ENCODE results near the gene OPN1LW. TPM values are rescaled to one million over a fixed set of nuclear protein-coding genes. Genes with fewer than 3 reads are reported as not detected.
"Not testable (repeated sequence)": the region's sequence is repeated elsewhere in the genome, so short reads cannot be mapped to it uniquely, and the experiment has no call there.

OPN1LW gene
- total and polyA plus RNA-seq, 3 experiments from 2014 or later, result not detected

DNA sequence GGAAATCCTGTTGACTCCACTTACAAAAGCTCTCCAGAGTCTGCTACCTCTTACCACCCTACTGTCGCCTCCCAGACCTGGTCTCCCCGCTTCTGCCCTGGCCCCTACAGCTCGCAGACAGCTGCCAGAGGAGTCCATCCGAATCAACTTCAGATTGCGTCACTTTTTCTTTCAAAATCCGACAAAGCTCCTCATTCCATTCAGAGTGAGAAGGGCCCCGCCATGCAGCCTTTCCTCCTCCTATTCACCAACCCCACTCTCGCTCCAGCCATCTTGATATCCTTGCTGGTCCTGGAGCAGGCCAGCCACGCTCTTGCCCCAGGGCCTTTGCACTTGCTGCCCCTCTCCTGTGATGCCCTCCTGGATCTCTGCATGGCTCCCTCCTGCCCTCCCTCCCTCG, 5.2 kb upstream of the OPN1LW start:
- no peak overlapping the region for H3K27ac ChIP-seq (ENCODE audit: low read depth, low read length)
- peaks cover 0 to 11% of the 10 kb centered on the region in 2 donors for H3K27me3 Mint-ChIP-seq
- CTCF ChIA-PET, result no interaction called here
- no peak for DNase-seq
- no peaks in the 10 kb centered on the region for H3K9me3 ChIP-seq (ENCODE audit: low read length)
- H3K4me3 ChIP-seq (ENCODE audit: low read length), result no peak overlapping the region
- peaks cover 0 to 2% (median 0%) of the 10 kb centered on the region in 3 donors for H3K36me3 Mint-ChIP-seq
- H3K36me3 ChIP-seq (ENCODE audit: insufficient read depth, low read length), result no peaks in the 10 kb centered on the region
- peaks cover 23% of the 10 kb centered on the region for H3K4me1 ChIP-seq (ENCODE audit: insufficient read depth, low read length)
- H3K4me3 Mint-ChIP-seq, result peak overlapping the region in 1 of 7 donors; percentile 19
- no peaks in the 10 kb centered on the region for H3K27me3 ChIP-seq (ENCODE audit: insufficient read depth, low read length, poor library complexity, severe bottlenecking)
- peaks cover 30 to 45% (median 35%) of the 10 kb centered on the region in 3 donors for H3K4me1 Mint-ChIP-seq
- POLR2A ChIA-PET, result no interaction called here
- H3K27ac Mint-ChIP-seq, result peak overlapping the region in 4 of 8 donors; percentile 17 to 75 (median 68)
- no peaks in the 10 kb centered on the region for H3K9me3 Mint-ChIP-seq

GRCh38 chrX:154140206-154140605, 3.8 kb upstream of the OPN1LW start:
- no peaks in the 10 kb centered on the region for H3K9me3 Mint-ChIP-seq
- CTCF ChIA-PET, result no interaction called here
- POLR2A ChIA-PET, result no interaction called here

GRCh38 chrX:154140742-154141141, 3.3 kb upstream of the OPN1LW start:
- no peak for DNase-seq
- H3K9me3 ChIP-seq (ENCODE audit: low read length), result no peaks in the 10 kb centered on the region
- H3K4me3 Mint-ChIP-seq, result no peak overlapping the region
- H3K4me3 ChIP-seq (ENCODE audit: low read length), result no peak overlapping the region
- H3K27ac ChIP-seq (ENCODE audit: low read depth, low read length), result no peak overlapping the region
- CTCF ChIA-PET, result no interaction called here
- H3K4me1 ChIP-seq (ENCODE audit: insufficient read depth, low read length), result peaks cover 14% of the 10 kb centered on the region
- H3K36me3 ChIP-seq (ENCODE audit: insufficient read depth, low read length), result no peaks in the 10 kb centered on the region
- H3K27ac Mint-ChIP-seq, result no peak overlapping the region
- POLR2A ChIA-PET, result no interaction called here
- H3K27me3 Mint-ChIP-seq, result peaks cover 0 to 7% of the 10 kb centered on the region in 2 donors
- no peaks in the 10 kb centered on the region for H3K9me3 Mint-ChIP-seq
- peaks cover 17 to 29% (median 19%) of the 10 kb centered on the region in 3 donors for H3K4me1 Mint-ChIP-seq
- no peaks in the 10 kb centered on the region for H3K27me3 ChIP-seq (ENCODE audit: insufficient read depth, low read length, poor library complexity, severe bottlenecking)
- H3K36me3 Mint-ChIP-seq, result peaks cover 0 to 2% (median 0%) of the 10 kb centered on the region in 3 donors

More at GRCh38 chrX:154140206-154140605, 3.8 kb upstream of the OPN1LW start:
- no peaks in the 10 kb centered on the region for H3K9me3 ChIP-seq (ENCODE audit: low read length)
- Mint-ChIP-seq H3K4me1 (peaks cover 22 to 34% (median 25%) of the 10 kb centered on the region in 3 donors), H3K4me3 (no peak overlapping the region), H3K27ac (no peak overlapping the region), H3K36me3 (peaks cover 0 to 2% (median 0%) of the 10 kb centered on the region in 3 donors), H3K27me3 (peaks cover 0 to 11% of the 10 kb centered on the region in 2 donors)
- no peak overlapping the region for H3K27ac ChIP-seq (ENCODE audit: low read depth, low read length)
- no peak for DNase-seq
- H3K36me3 ChIP-seq (ENCODE audit: insufficient read depth, low read length), result no peaks in the 10 kb centered on the region
- H3K4me1 ChIP-seq (ENCODE audit: insufficient read depth, low read length), result peaks cover 20% of the 10 kb centered on the region
- H3K4me3 ChIP-seq (ENCODE audit: low read length), result no peak overlapping the region
- no peaks in the 10 kb centered on the region for H3K27me3 ChIP-seq (ENCODE audit: insufficient read depth, low read length, poor library complexity, severe bottlenecking)

DNA sequence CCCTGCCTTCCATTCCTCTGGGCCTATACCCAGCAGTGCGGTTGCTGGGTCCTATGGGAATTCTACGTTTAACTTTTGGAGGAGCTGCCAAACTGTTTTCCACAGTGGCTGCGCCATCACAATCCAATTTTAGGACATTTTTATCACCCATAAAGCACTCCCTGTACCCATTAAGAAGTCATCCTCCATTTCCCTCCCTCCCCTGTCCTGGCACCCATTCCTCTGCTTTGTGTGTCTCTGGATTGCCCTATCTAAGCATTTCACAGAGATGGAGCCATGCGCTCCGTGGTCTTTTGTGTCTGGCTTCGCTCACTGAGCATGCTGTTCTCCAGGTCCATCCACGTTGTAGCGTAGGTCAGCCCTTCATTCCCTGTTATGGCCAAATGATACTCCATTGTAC, 1.7 kb upstream of the OPN1LW start:
- POLR2A ChIA-PET, result no interaction called here

DNA sequence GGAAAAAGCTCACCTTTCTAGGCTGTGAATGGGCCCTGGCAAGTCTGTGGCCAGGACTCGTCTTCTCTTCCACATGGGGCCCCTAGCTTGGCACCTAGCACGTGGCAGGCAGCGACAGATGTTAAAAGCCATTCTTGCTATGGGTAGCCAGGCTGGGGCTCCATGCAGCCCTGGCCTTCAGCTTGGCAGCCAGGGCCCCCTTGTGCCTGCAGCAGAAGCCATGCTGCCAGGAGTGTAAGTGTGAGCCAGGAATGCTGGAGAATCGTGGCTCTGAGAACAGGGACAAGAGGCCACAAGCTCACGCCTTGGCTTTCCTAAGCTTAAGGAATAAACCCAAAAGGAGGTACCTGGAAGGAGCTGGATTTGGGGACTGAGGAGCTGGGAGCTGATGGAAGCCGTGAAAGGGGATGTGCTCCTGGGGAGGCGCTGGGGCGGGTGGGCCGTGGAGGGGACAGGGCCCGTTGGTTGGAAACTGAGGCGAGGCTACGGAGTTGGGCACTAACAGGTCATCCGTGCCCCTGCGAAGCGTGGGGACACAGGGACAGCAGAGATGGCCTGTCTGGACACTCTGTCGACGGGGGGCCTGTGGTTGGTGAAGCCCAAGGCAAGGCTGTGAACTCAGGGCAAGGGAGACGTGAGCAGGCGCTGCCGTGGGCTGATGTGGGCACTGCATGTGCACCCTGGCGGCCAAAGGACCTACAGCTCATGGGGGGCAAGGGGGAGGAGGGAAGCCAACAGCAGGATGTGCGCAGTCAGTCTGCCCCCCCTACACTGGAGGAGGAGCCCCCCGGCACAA, 895 bp upstream of the OPN1LW start:
- Histone ChIP-seq H3K27me3 (ENCODE audit: insufficient read depth, low read length, poor library complexity, severe bottlenecking) (no peaks in the 10 kb centered on the region), H3K27ac (ENCODE audit: low read depth, low read length) (no peak overlapping the region), H3K4me3 (ENCODE audit: low read length) (no peak overlapping the region), H3K4me1 (ENCODE audit: insufficient read depth, low read length) (no peaks in the 10 kb centered on the region), H3K9me3 (ENCODE audit: low read length) (no peaks in the 10 kb centered on the region), H3K36me3 (ENCODE audit: insufficient read depth, low read length) (no peaks in the 10 kb centered on the region)
- peaks cover 2 to 7% (median 6%) of the 10 kb centered on the region in 3 donors for H3K4me1 Mint-ChIP-seq
- DNase-seq, result no peak
- CTCF ChIA-PET, result no interaction called here
- H3K27ac Mint-ChIP-seq, result peak overlapping the region in 2 of 8 donors; percentile 22 to 42
- H3K36me3 Mint-ChIP-seq, result peaks cover 0 to 2% (median 0%) of the 10 kb centered on the region in 3 donors
- POLR2A ChIA-PET, result no interaction called here
- H3K9me3 Mint-ChIP-seq, result no peaks in the 10 kb centered on the region
- peak overlapping the region in 1 of 7 donors; percentile 27 for H3K4me3 Mint-ChIP-seq
- peaks cover 0 to 3% of the 10 kb centered on the region in 2 donors for H3K27me3 Mint-ChIP-seq

More for the DNA sequence above, 1.7 kb upstream of the OPN1LW start:
- H3K27ac ChIP-seq (ENCODE audit: low read depth, low read length), result no peak overlapping the region
- Mint-ChIP-seq H3K27me3 (peaks cover 0 to 3% of the 10 kb centered on the region in 2 donors), H3K4me1 (peaks cover 5 to 14% (median 6%) of the 10 kb centered on the region in 3 donors), H3K9me3 (no peaks in the 10 kb centered on the region), H3K4me3 (no peak overlapping the region), H3K36me3 (peaks cover 0 to 2% (median 0%) of the 10 kb centered on the region in 3 donors), H3K27ac (no peak overlapping the region)
- H3K4me1 ChIP-seq (ENCODE audit: insufficient read depth, low read length), result peaks cover 3% of the 10 kb centered on the region
- H3K9me3 ChIP-seq (ENCODE audit: low read length), result no peaks in the 10 kb centered on the region
- CTCF ChIA-PET, result interaction anchor here (1.1 kb wide), 1 partner anchor 166 kb away, joined by 4 read pairs; no protein-coding TSS in a partner anchor
- no peak for DNase-seq
- H3K4me3 ChIP-seq (ENCODE audit: low read length), result no peak overlapping the region
- no peaks in the 10 kb centered on the region for H3K36me3 ChIP-seq (ENCODE audit: insufficient read depth, low read length)
- H3K27me3 ChIP-seq (ENCODE audit: insufficient read depth, low read length, poor library complexity, severe bottlenecking), result no peaks in the 10 kb centered on the region

- H3K27ac Mint-ChIP-seq; H3K4me1 Mint-ChIP-seq; H3K9me3 Mint-ChIP-seq; H3K9me3 ChIP-seq (ENCODE audit: low read length); H3K4me3 ChIP-seq (ENCODE audit: low read length); H3K36me3 Mint-ChIP-seq; H3K27ac ChIP-seq (ENCODE audit: low read depth, low read length); H3K4me1 ChIP-seq (ENCODE audit: insufficient read depth, low read length); H3K4me3 Mint-ChIP-seq; H3K27me3 ChIP-seq (ENCODE audit: insufficient read depth, low read length, poor library complexity, severe bottlenecking); DNase-seq; H3K27me3 Mint-ChIP-seq; POLR2A ChIA-PET; CTCF ChIA-PET; H3K36me3 ChIP-seq (ENCODE audit: insufficient read depth, low read length): not testable (repeated sequence)
These were observed 7.0 kb downstream of the OPN1LW start for GRCh38 chrX:154151030-154151429.

- POLR2A ChIA-PET; CTCF ChIA-PET; H3K4me3 ChIP-seq (ENCODE audit: low read length): not testable (repeated sequence)
These were observed 12.2 kb downstream of the OPN1LW start for GRCh38 chrX:154156221-154156620.

DNA sequence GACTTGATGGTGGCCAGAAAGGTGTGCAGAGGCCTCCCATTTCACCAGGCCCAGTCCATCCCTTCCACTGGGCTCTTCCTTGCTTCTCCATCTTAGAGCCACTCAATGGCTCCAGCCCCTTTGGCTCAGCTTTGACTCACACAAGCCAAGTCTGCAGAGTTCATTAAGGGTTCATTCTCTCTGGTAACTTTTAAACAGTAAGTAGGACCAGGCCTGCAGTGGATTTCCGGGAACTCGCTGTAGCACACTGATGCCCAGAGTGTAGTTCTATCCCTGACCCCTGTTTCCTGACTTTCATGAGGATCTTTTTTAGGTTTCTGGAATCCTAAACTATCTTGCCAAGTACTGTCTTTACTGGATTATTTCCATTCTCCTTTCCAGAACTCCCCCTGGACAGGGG, 13.2 kb downstream of the OPN1LW start:
- H3K4me3 Mint-ChIP-seq; CTCF ChIA-PET; H3K4me1 ChIP-seq (ENCODE audit: insufficient read depth, low read length); DNase-seq; POLR2A ChIA-PET; H3K36me3 Mint-ChIP-seq; H3K27ac ChIP-seq (ENCODE audit: low read depth, low read length); H3K27me3 Mint-ChIP-seq; H3K4me1 Mint-ChIP-seq; H3K9me3 Mint-ChIP-seq; H3K4me3 ChIP-seq (ENCODE audit: low read length); H3K27me3 ChIP-seq (ENCODE audit: insufficient read depth, low read length, poor library complexity, severe bottlenecking); H3K27ac Mint-ChIP-seq; H3K9me3 ChIP-seq (ENCODE audit: low read length); H3K36me3 ChIP-seq (ENCODE audit: insufficient read depth, low read length): not testable (repeated sequence)

More at GRCh38 chrX:154156221-154156620, 12.2 kb downstream of the OPN1LW start:
- not testable (repeated sequence) for H3K27ac Mint-ChIP-seq; DNase-seq; H3K27ac ChIP-seq (ENCODE audit: low read depth, low read length); H3K36me3 ChIP-seq (ENCODE audit: insufficient read depth, low read length); H3K27me3 Mint-ChIP-seq; H3K27me3 ChIP-seq (ENCODE audit: insufficient read depth, low read length, poor library complexity, severe bottlenecking); H3K9me3 Mint-ChIP-seq; H3K4me1 Mint-ChIP-seq; H3K4me3 Mint-ChIP-seq; H3K36me3 Mint-ChIP-seq; H3K4me1 ChIP-seq (ENCODE audit: insufficient read depth, low read length); H3K9me3 ChIP-seq (ENCODE audit: low read length)

Data from CD8-positive, alpha-beta memory T cell (primary cell).